NT2/D1 (cell line): ENCODE data around the gene HRH3.

ENCODE experiments used
- SUZ12 ChIP-seq: IDR thresholded peaks from 2 replicates; pipeline ENCODE4 v1.6.1; 2011; ENCODE audit not compliant: insufficient read length, insufficient read depth; ENCODE audit errors: extremely low read depth
- YY1 ChIP-seq: IDR thresholded peaks from 2 replicates; pipeline ENCODE4 v1.6.1; 2011; ENCODE audit not compliant: insufficient read length, insufficient read depth
- ZNF274 ChIP-seq: IDR thresholded peaks from 2 replicates; pipeline ENCODE4 v1.6.1; 2011; ENCODE audit warnings: mild to moderate bottlenecking, low read depth, low read length

DNA sequence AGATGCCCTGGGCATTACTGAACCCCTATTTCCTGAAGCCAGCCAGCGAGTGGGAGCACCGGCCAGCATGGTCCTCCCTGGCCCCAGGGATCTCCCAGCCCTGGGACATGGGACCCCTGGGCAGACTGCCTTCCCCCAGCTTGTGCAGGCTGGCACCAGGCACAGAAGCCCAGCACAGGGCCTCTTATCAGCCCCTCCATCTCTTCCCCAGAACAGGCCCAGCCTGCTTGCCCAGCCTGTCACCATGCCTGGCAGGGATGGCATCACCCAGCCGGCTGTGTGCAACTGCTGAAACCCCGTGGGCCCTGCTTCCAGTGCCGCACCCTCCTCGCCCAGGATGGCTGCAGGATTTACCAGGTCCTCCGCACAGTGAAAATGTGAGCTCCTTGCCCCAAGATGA lies 12.1 kb upstream of the HRH3 start:
- no peak for TF ChIP-seq YY1
- TF ChIP-seq ZNF274, result no peak
- no peak for TF ChIP-seq SUZ12
